EL (cell line): ENCODE data around the gene SLC22A1.
A peak's percentile ranks its signal among the peaks of the same experiment; 100 is the strongest.

Source experiments
- DNase-seq: peaks from one replicate; pipeline ENCODE4 v3.0.0-alpha.2; 2016

Gene SLC22A1

GRCh38 chr6:160180706-160181105, 59.1 kb downstream of the SLC22A1 start:
- DNase-seq, result no peak

- DNase-seq, result peak; percentile 45
These were observed 67.2 kb downstream of the SLC22A1 start for GRCh38 chr6:160188773-160189172.

- DNase-seq, result no peak
These were observed 68.5 kb downstream of the SLC22A1 start for GRCh38 chr6:160190081-160190480.

- DNase-seq, result no peak
These were observed 69.4 kb downstream of the SLC22A1 start for GRCh38 chr6:160190973-160191372.

GRCh38 chr6:160192840-160193239, 71.2 kb downstream of the SLC22A1 start:
- DNase-seq, result no peak

GRCh38 chr6:160194808-160195207, 73.2 kb downstream of the SLC22A1 start:
- DNase-seq, result no peak

- no peak for DNase-seq
These were observed 76.0 kb downstream of the SLC22A1 start for GRCh38 chr6:160197662-160198061.

GRCh38 chr6:160198606-160199211, 77.1 kb downstream of the SLC22A1 start:
- DNase-seq, result no peak

GRCh38 chr6:160201061-160201460, 79.4 kb downstream of the SLC22A1 start:
- DNase-seq, result no peak

- no peak for DNase-seq
These were observed 80.8 kb downstream of the SLC22A1 start for GRCh38 chr6:160202411-160202810.

GRCh38 chr6:160203076-160203475, 81.5 kb downstream of the SLC22A1 start:
- no peak for DNase-seq

GRCh38 chr6:160203522-160203921, 81.9 kb downstream of the SLC22A1 start:
- no peak for DNase-seq

GRCh38 chr6:160203953-160204352, 82.3 kb downstream of the SLC22A1 start:
- no peak for DNase-seq

GRCh38 chr6:160204710-160205109, 83.1 kb downstream of the SLC22A1 start:
- DNase-seq, result no peak

GRCh38 chr6:160207618-160208017, 86.0 kb downstream of the SLC22A1 start:
- no peak for DNase-seq
